ENCODE results near the gene PPP2R2B.

The PPP2R2B gene

GRCh38 chr5:146710348-146710747, 168.2 kb downstream of the PPP2R2B start:
- TF ChIP-seq CEBPB (IDR thresholded peaks at IDR 0.05) (no peak), TAF1 (IDR thresholded peaks at IDR 0.05; ENCODE audit: low read depth) (no peak), TCF12 (IDR thresholded peaks at IDR 0.05; ENCODE audit: low read depth) (no peak), YY1 (IDR thresholded peaks at IDR 0.05; ENCODE audit: low read depth) (no peak), MAX (IDR thresholded peaks at IDR 0.05) (no peak), REST (IDR thresholded peaks at IDR 0.05; ENCODE audit: low read depth) (no peak), EGR1 (IDR thresholded peaks at IDR 0.05) (no peak), USF1 (IDR thresholded peaks at IDR 0.05) (no peak), EP300 (IDR thresholded peaks at IDR 0.05; ENCODE audit: borderline replicate concordance) (no peak), NFIC (IDR thresholded peaks at IDR 0.05) (no peak), TEAD4 (IDR thresholded peaks at IDR 0.05) (no peak), RAD21 (IDR thresholded peaks at IDR 0.05; ENCODE audit: low read depth) (no peak), ZBTB7A (IDR thresholded peaks at IDR 0.05; ENCODE audit: low read depth) (no peak)

- no peak for TF ChIP-seq NFIC (IDR thresholded peaks at IDR 0.05)
- no peak for TF ChIP-seq TEAD4 (IDR thresholded peaks at IDR 0.05)
- no peak for TF ChIP-seq USF1 (IDR thresholded peaks at IDR 0.05)
- no peak for TF ChIP-seq TAF1 (IDR thresholded peaks at IDR 0.05; ENCODE audit: low read depth)
- TF ChIP-seq REST (IDR thresholded peaks at IDR 0.05; ENCODE audit: low read depth), result no peak
- TF ChIP-seq TCF12 (IDR thresholded peaks at IDR 0.05; ENCODE audit: low read depth), result no peak
- TF ChIP-seq YY1 (IDR thresholded peaks at IDR 0.05; ENCODE audit: low read depth), result no peak
- no peak for TF ChIP-seq FOXM1 (IDR thresholded peaks at IDR 0.05; ENCODE audit: borderline replicate concordance, low read depth)
- TF ChIP-seq RAD21 (IDR thresholded peaks at IDR 0.05; ENCODE audit: low read depth), result no peak
- no peak for TF ChIP-seq CREB1 (IDR thresholded peaks at IDR 0.05; ENCODE audit: low read depth)
- no peak for TF ChIP-seq EP300 (IDR thresholded peaks at IDR 0.05; ENCODE audit: borderline replicate concordance)
- no peak for TF ChIP-seq MAX (IDR thresholded peaks at IDR 0.05)
These were observed 171.2 kb downstream of the PPP2R2B start for GRCh38 chr5:146707316-146707715.

GRCh38 chr5:146706321-146706972, 172.1 kb downstream of the PPP2R2B start:
- TF ChIP-seq EP300 (IDR thresholded peaks at IDR 0.05; ENCODE audit: borderline replicate concordance), result no peak
- no peak for TF ChIP-seq USF1 (IDR thresholded peaks at IDR 0.05)
- TF ChIP-seq YY1 (IDR thresholded peaks at IDR 0.05; ENCODE audit: low read depth), result no peak
- no peak for TF ChIP-seq TAF1 (IDR thresholded peaks at IDR 0.05; ENCODE audit: low read depth)
- TF ChIP-seq REST (IDR thresholded peaks at IDR 0.05; ENCODE audit: low read depth), result no peak
- no peak for TF ChIP-seq CEBPB (IDR thresholded peaks at IDR 0.05)
- TF ChIP-seq RAD21 (IDR thresholded peaks at IDR 0.05; ENCODE audit: low read depth), result no peak
- no peak for TF ChIP-seq FOXM1 (IDR thresholded peaks at IDR 0.05; ENCODE audit: borderline replicate concordance, low read depth)
- TF ChIP-seq MAX (IDR thresholded peaks at IDR 0.05), result no peak
- TF ChIP-seq TEAD4 (IDR thresholded peaks at IDR 0.05), result no peak
- TF ChIP-seq NFIC (IDR thresholded peaks at IDR 0.05), result no peak
